OCI-LY7 (cell line): ENCODE measurements around the gene KLF11.

Source experiments
- CTCF ChIP-seq: fragments of 200-600 bp; sonication (generic); conservative IDR thresholded peaks from 2 replicates; pipeline ENCODE4 v1.5.1; 2014; ENCODE audit warnings: mild to moderate bottlenecking, antibody characterized with exemption, low read length, moderate library complexity, mixed read lengths
- EZH2phosphoT487 ChIP-seq: fragments of 200-600 bp; sonication (generic); IDR thresholded peaks from 2 replicates; pipeline ENCODE4 v1.6.1; 2018; ENCODE audit warnings: low read depth, borderline replicate concordance, mild to moderate bottlenecking, mixed run types, antibody characterized with exemption, low read length, moderate library complexity, mixed read lengths

- TF ChIP-seq CTCF, result no peak
- no peak for TF ChIP-seq EZH2phosphoT487
Observed at GRCh38 chr2:10002109-10002508, 41.2 kb upstream of the KLF11 start.
